Transverse colon (tissue), 3 donors: ENCODE results near the gene SLC12A2.

Experiments used
- EP300 ChIP-seq: sonication (generic); formaldehyde crosslinking; IDR thresholded peaks from one replicate; pipeline ENCODE4 v1.6.1; 2017; ENCODE audit warnings: antibody characterized with exemption, low read depth
- TF ChIP-seq, protein P1 (sequence below), 5 experiments: fragments of 200-600 bp in 3 of 5; fragments of 450-650 bp in 2 of 5; sonication (generic) in 3 of 5; IDR thresholded peaks; 1 replicate in 2 of 5; 2 replicates in 3 of 5; pipeline ENCODE4 v1.5.1; 2016 to 2017; ENCODE audit warnings: antibody characterized with exemption in 5 of 5, inconsistent platforms in 3 of 5, mild to moderate bottlenecking in 2 of 5, moderate library complexity in 1 of 5

DNA sequence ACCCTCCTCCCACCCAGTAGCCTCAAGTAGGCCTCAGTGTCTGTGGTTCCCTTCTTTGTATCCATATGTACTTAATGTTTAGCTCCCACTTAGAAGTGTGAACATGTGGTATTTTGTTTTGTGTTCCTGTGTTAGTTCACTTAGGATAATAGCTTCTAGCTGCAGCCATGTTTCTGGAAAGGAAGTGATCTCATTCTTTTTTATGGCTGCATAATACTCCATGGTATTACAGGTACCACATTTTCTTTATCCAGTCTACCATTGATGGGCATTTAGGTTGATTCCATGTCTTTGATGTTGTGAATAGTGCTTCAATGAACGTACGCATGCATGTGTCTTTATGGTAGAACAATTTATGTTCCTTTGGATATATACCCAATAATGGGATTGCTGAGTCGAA is 74.8 kb downstream of the SLC12A2 start:
- TF ChIP-seq EP300, result no peak
- TF ChIP-seq, protein P1, sequence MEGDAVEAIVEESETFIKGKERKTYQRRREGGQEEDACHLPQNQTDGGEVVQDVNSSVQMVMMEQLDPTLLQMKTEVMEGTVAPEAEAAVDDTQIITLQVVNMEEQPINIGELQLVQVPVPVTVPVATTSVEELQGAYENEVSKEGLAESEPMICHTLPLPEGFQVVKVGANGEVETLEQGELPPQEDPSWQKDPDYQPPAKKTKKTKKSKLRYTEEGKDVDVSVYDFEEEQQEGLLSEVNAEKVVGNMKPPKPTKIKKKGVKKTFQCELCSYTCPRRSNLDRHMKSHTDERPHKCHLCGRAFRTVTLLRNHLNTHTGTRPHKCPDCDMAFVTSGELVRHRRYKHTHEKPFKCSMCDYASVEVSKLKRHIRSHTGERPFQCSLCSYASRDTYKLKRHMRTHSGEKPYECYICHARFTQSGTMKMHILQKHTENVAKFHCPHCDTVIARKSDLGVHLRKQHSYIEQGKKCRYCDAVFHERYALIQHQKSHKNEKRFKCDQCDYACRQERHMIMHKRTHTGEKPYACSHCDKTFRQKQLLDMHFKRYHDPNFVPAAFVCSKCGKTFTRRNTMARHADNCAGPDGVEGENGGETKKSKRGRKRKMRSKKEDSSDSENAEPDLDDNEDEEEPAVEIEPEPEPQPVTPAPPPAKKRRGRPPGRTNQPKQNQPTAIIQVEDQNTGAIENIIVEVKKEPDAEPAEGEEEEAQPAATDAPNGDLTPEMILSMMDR (IDR thresholded peaks at IDR 0.05), result no peak
